Measurements from ENCODE around the gene POU6F2.

Gene POU6F2

GRCh38 chr7:39353615-39354376 is 376.1 kb downstream of the POU6F2 start:
- Histone ChIP-seq H3K4me3 (replicated peaks; ENCODE audit: insufficient read depth, low read length) (no peak overlapping the region), H3K27me3 (ENCODE audit: insufficient read depth, poor library complexity, severe bottlenecking) (no peaks in the 10 kb centered on the region), H3K27ac (replicated peaks) (no peak overlapping the region)
- TF ChIP-seq REST (IDR thresholded peaks at IDR 0.05; ENCODE audit: insufficient replicate concordance, low read depth) (no peak), POLR2AphosphoS5 (IDR thresholded peaks at IDR 0.05; ENCODE audit: low read depth) (no peak), CTCF (IDR thresholded peaks at IDR 0.05; ENCODE audit: insufficient read depth, low read length) (no peak)
- DNase-seq (ENCODE audit: low read depth in 1 of 2, low spot score in 1 of 2) = no peak

- Histone ChIP-seq H3K27me3 (ENCODE audit: insufficient read depth, poor library complexity, severe bottlenecking) (no peaks in the 10 kb centered on the region), H3K4me3 (replicated peaks; ENCODE audit: insufficient read depth, low read length) (no peak overlapping the region), H3K27ac (replicated peaks) (no peak overlapping the region)
- TF ChIP-seq CTCF (IDR thresholded peaks at IDR 0.05; ENCODE audit: insufficient read depth, low read length) = no peak
- no peak for TF ChIP-seq GABPA (IDR thresholded peaks at IDR 0.05; ENCODE audit: low read depth)
- TF ChIP-seq POLR2AphosphoS5 (IDR thresholded peaks at IDR 0.05; ENCODE audit: low read depth) = no peak
- TF ChIP-seq SPI1 (IDR thresholded peaks at IDR 0.05; ENCODE audit: borderline replicate concordance, low read depth) = no peak
- no peak for TF ChIP-seq REST (IDR thresholded peaks at IDR 0.05; ENCODE audit: insufficient replicate concordance, low read depth)
- no peak for DNase-seq (ENCODE audit: low read depth in 1 of 2, low spot score in 1 of 2)
These were observed 378.0 kb downstream of the POU6F2 start for GRCh38 chr7:39355664-39356063.

- H3K27ac ChIP-seq (replicated peaks) = no peak overlapping the region
- TF ChIP-seq CTCF (IDR thresholded peaks at IDR 0.05; ENCODE audit: insufficient read depth, low read length) (no peak), SPI1 (IDR thresholded peaks at IDR 0.05; ENCODE audit: borderline replicate concordance, low read depth) (no peak), REST (IDR thresholded peaks at IDR 0.05; ENCODE audit: insufficient replicate concordance, low read depth) (no peak), GABPA (IDR thresholded peaks at IDR 0.05; ENCODE audit: low read depth) (no peak), POLR2AphosphoS5 (IDR thresholded peaks at IDR 0.05; ENCODE audit: low read depth) (no peak)
- no peak for DNase-seq (ENCODE audit: low read depth in 1 of 2, low spot score in 1 of 2)
- no peak overlapping the region for H3K4me3 ChIP-seq (replicated peaks; ENCODE audit: insufficient read depth, low read length)
- no peaks in the 10 kb centered on the region for H3K27me3 ChIP-seq (ENCODE audit: insufficient read depth, poor library complexity, severe bottlenecking)
These were observed 378.6 kb downstream of the POU6F2 start for GRCh38 chr7:39356172-39356925.

Measured in HL-60 (cell line).